Body of pancreas (tissue), 4 donors: ENCODE measurements around the gene LIN9.

Experiments used
- POLR2A ChIP-seq, 3 donors: fragments of 450-650 bp; IDR thresholded peaks; one replicate each; pipeline ENCODE4 v1.6.1; 2016; ENCODE audit warnings: antibody characterized with exemption in 3 of 3, mild to moderate bottlenecking in 2 of 3
- TF ChIP-seq, protein P1 (sequence below), 7 experiments: fragments of 450-650 bp in 4 of 7; fragments of 200-600 bp in 3 of 7; sonication (generic) in 3 of 7; IDR thresholded peaks; one replicate each; pipeline ENCODE4 v1.5.1; 2016 to 2019; ENCODE audit warnings: antibody characterized with exemption in 7 of 7

GRCh38 chr1:226311376-226311775 is 2.4 kb upstream of the LIN9 start:
- TF ChIP-seq, protein P1, sequence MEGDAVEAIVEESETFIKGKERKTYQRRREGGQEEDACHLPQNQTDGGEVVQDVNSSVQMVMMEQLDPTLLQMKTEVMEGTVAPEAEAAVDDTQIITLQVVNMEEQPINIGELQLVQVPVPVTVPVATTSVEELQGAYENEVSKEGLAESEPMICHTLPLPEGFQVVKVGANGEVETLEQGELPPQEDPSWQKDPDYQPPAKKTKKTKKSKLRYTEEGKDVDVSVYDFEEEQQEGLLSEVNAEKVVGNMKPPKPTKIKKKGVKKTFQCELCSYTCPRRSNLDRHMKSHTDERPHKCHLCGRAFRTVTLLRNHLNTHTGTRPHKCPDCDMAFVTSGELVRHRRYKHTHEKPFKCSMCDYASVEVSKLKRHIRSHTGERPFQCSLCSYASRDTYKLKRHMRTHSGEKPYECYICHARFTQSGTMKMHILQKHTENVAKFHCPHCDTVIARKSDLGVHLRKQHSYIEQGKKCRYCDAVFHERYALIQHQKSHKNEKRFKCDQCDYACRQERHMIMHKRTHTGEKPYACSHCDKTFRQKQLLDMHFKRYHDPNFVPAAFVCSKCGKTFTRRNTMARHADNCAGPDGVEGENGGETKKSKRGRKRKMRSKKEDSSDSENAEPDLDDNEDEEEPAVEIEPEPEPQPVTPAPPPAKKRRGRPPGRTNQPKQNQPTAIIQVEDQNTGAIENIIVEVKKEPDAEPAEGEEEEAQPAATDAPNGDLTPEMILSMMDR (IDR thresholded peaks at IDR 0.05), result no peak
- TF ChIP-seq POLR2A (IDR thresholded peaks at IDR 0.05), result no peak
